ENCODE data around the gene QRICH1.

The QRICH1 gene

GRCh38 chr3:48997714-48998637, 95.9 kb downstream of the QRICH1 start:
- no peak for DNase-seq (ENCODE audit: low read depth)

- no peak for DNase-seq (ENCODE audit: low read depth)
These were observed 96.7 kb downstream of the QRICH1 start for GRCh38 chr3:48997102-48997635.

GRCh38 chr3:48996640-48997039, 97.2 kb downstream of the QRICH1 start:
- DNase-seq (ENCODE audit: low read depth), result no peak

GRCh38 chr3:48993834-48994233, 100.0 kb downstream of the QRICH1 start:
- DNase-seq (ENCODE audit: low read depth), result no peak

- DNase-seq (ENCODE audit: low read depth), result no peak
These were observed 101.9 kb downstream of the QRICH1 start for GRCh38 chr3:48991851-48992545.

- no peak for DNase-seq (ENCODE audit: low read depth)
These were observed 103.0 kb downstream of the QRICH1 start for GRCh38 chr3:48990636-48991469.

GRCh38 chr3:48989796-48990635, 103.9 kb downstream of the QRICH1 start, which contains the start of gene P4HTM:
P4HTM (plus strand) TSS chr3:48990241; CDS start chr3:48990257, 16 bp downstream.
- DNase-seq (ENCODE audit: low read depth), result peak; percentile 76

- DNase-seq (ENCODE audit: low read depth), result no peak
These were observed 104.6 kb downstream of the QRICH1 start for GRCh38 chr3:48989126-48989795.

- DNase-seq (ENCODE audit: low read depth), result no peak
These were observed 108.0 kb downstream of the QRICH1 start for GRCh38 chr3:48985831-48986376.

GRCh38 chr3:48984663-48985062, 109.2 kb downstream of the QRICH1 start:
- DNase-seq (ENCODE audit: low read depth), result no peak

GRCh38 chr3:48983096-48983495, 110.8 kb downstream of the QRICH1 start:
- DNase-seq (ENCODE audit: low read depth), result no peak

- no peak for DNase-seq (ENCODE audit: low read depth)
These were observed 111.2 kb downstream of the QRICH1 start for GRCh38 chr3:48982686-48983085.

- no peak for DNase-seq (ENCODE audit: low read depth)
These were observed 111.9 kb downstream of the QRICH1 start for GRCh38 chr3:48982016-48982415.

GRCh38 chr3:48980295-48980694, 113.6 kb downstream of the QRICH1 start:
- no peak for DNase-seq (ENCODE audit: low read depth)
